ENCODE measurements around the gene FAM227B. TPM values are rescaled to one million over a fixed set of nuclear protein-coding genes. Genes with fewer than 3 reads are reported as not detected.
"Not testable (repeated sequence)": the region's sequence is repeated elsewhere in the genome, so short reads cannot be mapped to it uniquely, and the experiment has no call there.

FAM227B gene
- polyA plus RNA-seq, 4 donors, result 14.7 to 20.6 (median 17.7) TPM

- DNase-seq (ENCODE audit: low read depth in 4 of 4, low spot score in 2 of 4), result no peak
These were observed 1.4 kb downstream of the FAM227B start for GRCh38 chr15:49619226-49619625.

GRCh38 chr15:49612240-49612639, 8.4 kb downstream of the FAM227B start:
- not testable (repeated sequence) for DNase-seq (ENCODE audit: low read depth in 4 of 4, low spot score in 2 of 4)

- no peak for DNase-seq (ENCODE audit: low read depth in 4 of 4, low spot score in 2 of 4)
These were observed 10.3 kb downstream of the FAM227B start for GRCh38 chr15:49610157-49610918.

GRCh38 chr15:49606594-49606993, 14.0 kb downstream of the FAM227B start:
- DNase-seq (ENCODE audit: low read depth in 4 of 4, low spot score in 2 of 4), result no peak

DNA sequence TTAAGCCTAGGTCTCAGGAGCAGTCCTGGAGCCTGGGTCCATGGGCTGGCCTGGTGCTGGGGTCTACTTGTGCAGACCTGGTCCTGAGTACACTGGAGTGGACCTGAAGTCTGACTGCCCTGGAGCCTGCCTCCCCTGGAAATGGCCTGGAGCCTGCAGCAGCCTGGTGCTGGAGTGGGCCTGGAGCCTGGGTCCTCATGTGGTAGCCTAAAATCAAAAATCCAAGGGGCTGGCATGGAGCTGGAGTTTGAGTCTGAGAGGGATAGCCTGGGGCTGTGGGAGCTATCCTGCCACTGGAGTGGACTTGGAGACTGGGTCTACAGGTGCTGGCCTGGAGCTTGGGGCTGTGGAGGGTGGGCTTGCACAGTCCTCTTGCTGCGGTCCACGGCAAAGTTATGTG, 15.0 kb downstream of the FAM227B start:
- DNase-seq (ENCODE audit: low read depth in 4 of 4, low spot score in 2 of 4), result no peak

- no peak for DNase-seq (ENCODE audit: low read depth in 4 of 4, low spot score in 2 of 4)
These were observed 15.8 kb downstream of the FAM227B start for GRCh38 chr15:49604625-49605409.

DNA sequence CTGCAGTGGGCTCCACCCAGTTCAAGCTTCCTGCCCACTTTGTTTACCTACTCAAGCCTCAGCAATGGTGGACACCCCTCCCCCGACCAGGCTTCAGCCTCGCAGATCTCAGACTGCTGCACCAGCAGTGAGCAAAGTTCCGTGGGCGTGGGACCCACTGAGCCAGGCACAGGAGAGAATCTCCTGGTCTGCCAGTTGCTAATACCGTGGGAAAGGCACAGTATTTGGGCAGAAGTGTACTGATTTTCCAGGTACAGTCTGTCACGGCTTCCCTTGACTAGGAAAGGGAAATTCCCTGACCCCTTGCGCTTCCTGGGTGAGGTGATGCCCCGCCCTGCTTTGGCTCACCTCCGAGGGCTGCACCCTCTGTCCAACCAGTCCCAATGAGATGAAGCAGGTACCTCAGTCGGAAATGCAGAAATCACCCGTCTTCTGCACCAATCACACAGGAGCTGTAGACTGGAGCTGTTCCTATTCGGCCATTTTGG, 27.7 kb downstream of the FAM227B start:
- not testable (repeated sequence) for DNase-seq (ENCODE audit: low read depth in 4 of 4, low spot score in 2 of 4)

GRCh38 chr15:49589030-49589429, 31.6 kb downstream of the FAM227B start:
- no peak for DNase-seq (ENCODE audit: low read depth in 4 of 4, low spot score in 2 of 4)

- DNase-seq (ENCODE audit: low read depth in 4 of 4, low spot score in 2 of 4), result no peak
These were observed 47.2 kb downstream of the FAM227B start for GRCh38 chr15:49573421-49573820.

GRCh38 chr15:49570672-49571071, 49.9 kb downstream of the FAM227B start:
- DNase-seq (ENCODE audit: low read depth in 4 of 4, low spot score in 2 of 4), result no peak

DNA sequence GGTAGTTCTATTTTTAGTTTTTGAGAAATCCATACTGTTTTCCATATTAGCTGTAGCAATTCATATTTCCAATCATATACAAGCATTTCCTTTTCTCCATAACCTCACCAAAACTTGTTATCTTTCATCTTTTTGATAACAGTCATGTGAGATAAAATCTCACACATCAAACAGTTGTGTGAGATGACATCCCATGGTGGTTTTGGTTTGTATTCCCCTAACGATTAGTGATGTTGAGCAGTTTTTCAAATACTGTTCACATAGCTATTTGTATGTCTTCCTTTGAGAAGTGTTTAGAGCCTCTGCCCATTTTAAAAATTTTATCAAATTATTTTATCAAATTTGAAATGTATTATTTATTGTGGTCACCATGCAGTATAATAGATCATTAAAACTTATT, 50.4 kb downstream of the FAM227B start:
- no peak for DNase-seq (ENCODE audit: low read depth in 4 of 4, low spot score in 2 of 4)

DNA sequence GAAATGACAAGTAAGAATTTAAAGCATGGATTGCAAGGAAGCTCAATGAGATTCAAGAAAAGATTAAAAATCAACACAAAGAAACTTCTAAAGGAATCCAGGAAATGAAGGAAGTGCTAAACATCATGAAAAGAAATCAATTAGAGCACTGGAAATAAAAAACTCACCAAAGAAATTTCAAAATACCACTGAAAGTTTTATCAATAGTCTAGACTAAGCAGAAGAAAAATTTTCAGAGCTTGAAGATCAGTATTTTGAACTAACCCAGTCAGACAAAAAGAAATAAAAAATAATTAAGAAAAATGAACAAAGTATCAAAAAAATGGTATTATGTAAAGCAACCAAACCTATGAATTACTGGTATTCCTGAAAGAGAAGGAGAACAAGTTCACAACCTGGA, 60.6 kb downstream of the FAM227B start:
- DNase-seq (ENCODE audit: low read depth in 4 of 4, low spot score in 2 of 4), result no peak

- DNase-seq (ENCODE audit: low read depth in 4 of 4, low spot score in 2 of 4), result no peak
These were observed 61.7 kb downstream of the FAM227B start for GRCh38 chr15:49558929-49559328.

DNA sequence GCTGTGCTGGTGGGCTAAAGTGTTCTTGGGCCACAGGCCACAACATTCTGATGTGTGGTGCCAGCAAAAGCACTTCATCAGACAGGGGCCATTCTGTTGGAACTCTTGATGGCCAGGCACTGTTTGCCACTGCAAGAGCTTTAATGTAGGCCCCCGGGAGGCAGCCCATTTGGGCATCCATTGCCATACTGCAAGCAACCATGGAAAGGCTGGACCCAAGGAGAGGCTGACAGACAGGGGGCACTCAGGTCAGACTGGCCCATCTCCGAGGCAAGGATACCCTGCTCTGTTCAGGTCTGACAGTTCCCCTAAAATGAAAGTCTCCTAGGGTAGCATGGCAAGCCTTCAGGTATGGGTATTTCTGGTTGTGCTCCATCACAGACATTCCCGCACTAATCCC, 64.2 kb downstream of the FAM227B start:
- no peak for DNase-seq (ENCODE audit: low read depth in 4 of 4, low spot score in 2 of 4)

- DNase-seq (ENCODE audit: low read depth in 4 of 4, low spot score in 2 of 4), result not testable (repeated sequence)
These were observed 70.3 kb downstream of the FAM227B start for GRCh38 chr15:49550342-49550741.

- no peak for DNase-seq (ENCODE audit: low read depth in 4 of 4, low spot score in 2 of 4)
These were observed 82.1 kb downstream of the FAM227B start for GRCh38 chr15:49538520-49538919.

DNA sequence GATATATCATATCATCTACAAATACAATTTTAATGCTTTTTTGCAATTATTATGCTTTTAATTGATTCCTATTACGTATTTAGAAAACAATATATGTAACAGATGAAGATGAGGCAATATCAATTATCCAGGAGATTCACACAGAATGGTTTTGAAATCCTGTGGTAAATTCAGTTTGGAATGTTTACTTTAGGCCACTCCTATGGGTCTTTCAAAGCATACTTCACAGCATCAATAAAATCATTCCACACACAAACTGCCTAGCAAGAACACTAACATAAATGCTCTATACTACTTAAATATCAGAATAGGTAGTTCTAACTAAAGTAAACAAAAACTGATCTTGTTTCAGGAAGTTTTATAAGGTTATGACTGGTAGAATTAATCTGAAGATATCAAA, 90.5 kb downstream of the FAM227B start:
- DNase-seq (ENCODE audit: low read depth in 4 of 4, low spot score in 2 of 4), result no peak

- no peak for DNase-seq (ENCODE audit: low read depth in 4 of 4, low spot score in 2 of 4)
These were observed 92.3 kb downstream of the FAM227B start for GRCh38 chr15:49528289-49528688.

DNA sequence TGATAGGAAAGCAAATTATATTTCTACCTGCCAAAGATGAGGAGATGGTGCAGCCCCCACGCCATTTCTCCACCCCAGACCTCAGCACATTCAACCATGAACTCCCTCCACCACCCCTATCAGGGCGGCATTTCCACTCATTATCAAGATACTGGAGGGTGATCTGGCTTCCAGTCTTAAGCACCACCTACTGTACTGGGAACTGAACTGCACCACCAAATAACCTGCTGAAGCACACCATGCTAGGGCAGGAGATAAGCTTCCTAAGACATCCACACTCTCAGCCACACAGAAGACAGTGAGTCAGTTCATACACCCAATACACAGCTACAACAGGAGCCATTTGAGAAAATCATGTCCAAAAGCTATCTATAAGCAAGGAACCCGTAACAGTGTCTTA, 98.8 kb downstream of the FAM227B start:
- DNase-seq (ENCODE audit: low read depth in 4 of 4, low spot score in 2 of 4), result no peak

DNA sequence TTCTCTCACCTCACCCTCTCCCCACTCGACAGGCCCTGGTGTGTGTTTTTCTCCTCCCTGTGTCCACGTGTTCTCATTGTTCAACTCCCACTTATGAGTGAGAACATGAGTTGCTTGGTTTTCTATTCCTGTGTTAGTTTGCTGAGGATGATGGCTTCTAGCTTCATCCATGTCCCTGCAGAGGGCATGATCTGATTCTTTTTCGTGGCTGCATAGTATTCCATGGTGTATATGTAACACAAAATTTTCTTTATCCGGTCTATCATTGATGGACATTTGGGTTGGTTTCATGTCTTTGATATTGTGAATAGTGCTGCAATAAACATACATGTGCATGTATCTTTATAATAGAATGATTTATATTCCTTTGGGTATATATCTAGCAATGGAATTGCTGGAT, 107.9 kb downstream of the FAM227B start:
- DNase-seq (ENCODE audit: low read depth in 4 of 4, low spot score in 2 of 4), result not testable (repeated sequence)

DNA sequence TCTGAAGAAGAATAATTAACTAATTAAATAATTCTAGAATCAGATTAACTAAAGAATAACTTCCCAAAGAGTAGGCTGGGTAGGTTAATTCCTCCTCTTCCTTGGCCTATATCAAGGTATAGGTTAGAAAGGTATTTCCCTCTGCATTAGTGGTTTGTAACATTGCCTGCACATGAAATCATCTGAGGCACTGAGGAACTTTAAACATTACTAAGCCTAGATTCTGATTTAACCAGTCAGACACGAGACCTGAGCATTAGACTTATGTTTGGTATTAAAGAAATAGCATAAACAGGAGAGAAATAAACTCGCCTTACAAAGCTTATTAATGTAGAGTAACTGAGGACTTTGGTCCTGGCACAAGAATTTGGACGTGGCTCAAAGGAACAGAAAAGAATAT, 113.4 kb downstream of the FAM227B start:
- no peak for DNase-seq (ENCODE audit: low read depth in 4 of 4, low spot score in 2 of 4)

GRCh38 chr15:49506341-49506740, 114.3 kb downstream of the FAM227B start:
- no peak for DNase-seq (ENCODE audit: low read depth in 4 of 4, low spot score in 2 of 4)

Measured in left renal cortex interstitium (tissue), 4 donors.